Parathyroid adenoma (tissue), 2 donors: ENCODE measurements around the gene SLC52A3.
A peak's percentile ranks its signal among the peaks of the same experiment; 100 is the strongest.

ENCODE experiments used
- H2AFZ ChIP-seq: fragments of 300-600 bp; sonication (generic); one replicate; pipeline ENCODE4 v1.7.0; 2017; ENCODE audit warnings: antibody characterized with exemption, mild to moderate bottlenecking
- H3K27ac ChIP-seq: fragments of 300-600 bp; sonication (generic); one replicate; pipeline ENCODE4 v1.7.0; 2017
- H3K27me3 ChIP-seq: fragments of 300-600 bp; sonication (generic); one replicate; pipeline ENCODE4 v1.7.0; 2017; ENCODE audit warnings: low read length; ENCODE audit not compliant: control insufficient read depth, insufficient read depth
- H3K36me3 ChIP-seq: fragments of 300-600 bp; sonication (generic); one replicate; pipeline ENCODE4 v1.7.0; 2017; ENCODE audit warnings: low read length; ENCODE audit not compliant: control insufficient read depth, insufficient read depth
- H3K4me1 ChIP-seq: fragments of 300-600 bp; sonication (generic); one replicate; pipeline ENCODE4 v1.7.0; 2017; ENCODE audit warnings: control low read depth
- H3K4me2 ChIP-seq: fragments of 300-600 bp; sonication (generic); one replicate; pipeline ENCODE4 v1.7.0; 2017; ENCODE audit warnings: low read length
- H3K4me3 ChIP-seq: fragments of 300-600 bp; sonication (generic); one replicate; pipeline ENCODE4 v1.7.0; 2017; ENCODE audit warnings: low read depth, low read length
- H3K79me2 ChIP-seq: fragments of 300-600 bp; sonication (generic); one replicate; pipeline ENCODE4 v1.7.0; 2017; ENCODE audit warnings: control low read depth
- H3K9ac ChIP-seq: fragments of 300-600 bp; sonication (generic); one replicate; pipeline ENCODE4 v1.7.0; 2017; ENCODE audit warnings: mild to moderate bottlenecking
- H3K9me3 ChIP-seq: fragments of 300-600 bp; sonication (generic); one replicate; pipeline ENCODE4 v1.7.0; 2017; ENCODE audit warnings: low read length; ENCODE audit not compliant: control insufficient read depth
- CTCF ChIP-seq: fragments of 300-600 bp; sonication (generic); IDR thresholded peaks from one replicate; pipeline ENCODE4 v1.7.0; 2017; ENCODE audit warnings: antibody characterized with exemption, mild to moderate bottlenecking
- donor health status: primary hyperparathyroidism.

The SLC52A3 gene

GRCh38 chr20:766906-767305 lies 1.4 kb downstream of the SLC52A3 start:
- H3K9ac ChIP-seq = no peak overlapping the region
- no peaks in the 10 kb centered on the region for H3K79me2 ChIP-seq
- H3K4me3 ChIP-seq = no peak overlapping the region
- no peaks in the 10 kb centered on the region for H3K36me3 ChIP-seq
- H3K27ac ChIP-seq = no peak overlapping the region
- H2AFZ ChIP-seq = no peak overlapping the region
- H3K4me2 ChIP-seq = no peak overlapping the region
- no peak for TF ChIP-seq CTCF
- H3K4me1 ChIP-seq = no peaks in the 10 kb centered on the region
- H3K27me3 ChIP-seq = no peaks in the 10 kb centered on the region
- H3K9me3 ChIP-seq = no peaks in the 10 kb centered on the region

GRCh38 chr20:764255-764654 lies 4.0 kb downstream of the SLC52A3 start:
- Histone ChIP-seq H3K9ac (no peak overlapping the region), H3K9me3 (no peaks in the 10 kb centered on the region), H3K4me3 (no peak overlapping the region), H3K27ac (no peak overlapping the region), H3K4me2 (no peak overlapping the region), H3K79me2 (no peaks in the 10 kb centered on the region), H3K4me1 (peaks cover 6% of the 10 kb centered on the region), H3K36me3 (no peaks in the 10 kb centered on the region), H3K27me3 (no peaks in the 10 kb centered on the region), H2AFZ (no peak overlapping the region)
- no peak for TF ChIP-seq CTCF

- no peak for TF ChIP-seq CTCF
- H3K4me2 ChIP-seq = no peak overlapping the region
- H3K9ac ChIP-seq = no peak overlapping the region
- H3K4me3 ChIP-seq = no peak overlapping the region
- no peaks in the 10 kb centered on the region for H3K27me3 ChIP-seq
- H3K79me2 ChIP-seq = no peaks in the 10 kb centered on the region
- H3K9me3 ChIP-seq = no peaks in the 10 kb centered on the region
- H3K4me1 ChIP-seq = peaks cover 6% of the 10 kb centered on the region
- H3K27ac ChIP-seq = no peak overlapping the region
- H2AFZ ChIP-seq = peak overlapping the region; percentile 69
- H3K36me3 ChIP-seq = no peaks in the 10 kb centered on the region
Measured at GRCh38 chr20:761418-762381, 6.6 kb downstream of the SLC52A3 start.

GRCh38 chr20:760751-761417 lies 7.4 kb downstream of the SLC52A3 start:
- no peaks in the 10 kb centered on the region for H3K36me3 ChIP-seq
- no peaks in the 10 kb centered on the region for H3K9me3 ChIP-seq
- H3K27ac ChIP-seq = no peak overlapping the region
- no peak overlapping the region for H3K4me3 ChIP-seq
- no peaks in the 10 kb centered on the region for H3K79me2 ChIP-seq
- peak overlapping the region; percentile 69 for H2AFZ ChIP-seq
- TF ChIP-seq CTCF = peak; percentile 92
- H3K27me3 ChIP-seq = no peaks in the 10 kb centered on the region
- peaks cover 6% of the 10 kb centered on the region for H3K4me1 ChIP-seq
- no peak overlapping the region for H3K9ac ChIP-seq
- no peak overlapping the region for H3K4me2 ChIP-seq
